NCI-H1930 (cell line): Measurements from ENCODE around the gene PCOLCE2.
A peak's percentile ranks its signal among the peaks of the same experiment; 100 is the strongest.
"Not testable (repeated sequence)": the region's sequence is repeated elsewhere in the genome, so short reads cannot be mapped to it uniquely, and the experiment has no call there.

ENCODE experiments used
- DNase-seq, 2 experiments: peaks; one replicate each; lab custom pipeline; 2025; lab: John Stamatoyannopoulos, UW

PCOLCE2 gene

GRCh38 chr3:142898346-142899213, 9.7 kb upstream of the PCOLCE2 start:
- DNase-seq: no peak

- no peak for DNase-seq
Measured at GRCh38 chr3:142897807-142898206, 8.9 kb upstream of the PCOLCE2 start.

GRCh38 chr3:142896996-142897395, 8.1 kb upstream of the PCOLCE2 start:
- no peak for DNase-seq

- no peak for DNase-seq
Measured at GRCh38 chr3:142896201-142896755, 7.4 kb upstream of the PCOLCE2 start.

GRCh38 chr3:142894493-142894892, 5.6 kb upstream of the PCOLCE2 start:
- DNase-seq: no peak

- no peak for DNase-seq
Measured at GRCh38 chr3:142892714-142893113, 3.8 kb upstream of the PCOLCE2 start.

GRCh38 chr3:142890592-142890991, 1.7 kb upstream of the PCOLCE2 start:
- DNase-seq: no peak

- DNase-seq: no peak
Measured at GRCh38 chr3:142889212-142890014, 530 bp upstream of the PCOLCE2 start.

- DNase-seq: peak; percentile 20 to 21
Measured at GRCh38 chr3:142888099-142888480, 793 bp downstream of the PCOLCE2 start.

GRCh38 chr3:142886940-142887339, 1.9 kb downstream of the PCOLCE2 start:
- DNase-seq: no peak

- DNase-seq: no peak
Measured at GRCh38 chr3:142886021-142886420, 2.9 kb downstream of the PCOLCE2 start.

- DNase-seq: no peak
Measured at GRCh38 chr3:142884531-142884930, 4.4 kb downstream of the PCOLCE2 start.

GRCh38 chr3:142883534-142883933, 5.3 kb downstream of the PCOLCE2 start:
- not testable (repeated sequence) for DNase-seq

GRCh38 chr3:142881445-142882224, 7.2 kb downstream of the PCOLCE2 start:
- no peak for DNase-seq

- no peak for DNase-seq
Measured at GRCh38 chr3:142878649-142879300, 10.1 kb downstream of the PCOLCE2 start.

- DNase-seq: no peak
Measured at GRCh38 chr3:142876417-142876816, 12.5 kb downstream of the PCOLCE2 start.

GRCh38 chr3:142875583-142876207, 13.2 kb downstream of the PCOLCE2 start:
- DNase-seq: no peak

- no peak for DNase-seq
Measured at GRCh38 chr3:142875099-142875498, 13.8 kb downstream of the PCOLCE2 start.

GRCh38 chr3:142868382-142868781, 20.5 kb downstream of the PCOLCE2 start:
- not testable (repeated sequence) for DNase-seq

- peak; percentile 15 to 50 for DNase-seq
Measured at GRCh38 chr3:142866841-142867631, 21.8 kb downstream of the PCOLCE2 start.
